ENCODE measurements around the gene SEC14L2. TPM values are rescaled to one million over a fixed set of nuclear protein-coding genes. Genes with fewer than 3 reads are reported as not detected.

SEC14L2 gene
- total and polyA plus RNA-seq, 4 donors = 6.5 to 110 (median 49.6) TPM

GRCh38 chr22:30413001-30413400 is 16.2 kb downstream of the SEC14L2 start:
- 94% methylated on average over 4 of the region's 4 CpGs for WGBS
- H3K4me3 ChIP-seq (ENCODE audit: low read depth in 1 of 3, low read length in 3 of 3) = no peak overlapping the region
- no peak for TF ChIP-seq SP1 (IDR thresholded peaks at IDR 0.05)
- no peak for TF ChIP-seq JUND (IDR thresholded peaks at IDR 0.05)
- no peak for TF ChIP-seq RAD21 (IDR thresholded peaks at IDR 0.05)
- no peak for TF ChIP-seq RXRA (IDR thresholded peaks at IDR 0.05)
- no peak for TF ChIP-seq HNF4A (conservative IDR thresholded peaks at IDR 0.05)
- no peak for TF ChIP-seq YY1 (IDR thresholded peaks at IDR 0.05)
- no peak for DNase-seq (ENCODE audit: low spot score)
- no peaks in the 10 kb centered on the region for H3K27me3 ChIP-seq (ENCODE audit: control insufficient read depth in 4 of 4, insufficient read depth in 4 of 4, low read length in 3 of 4)
- peak overlapping the region in 1 of 2 donors; percentile 30 for H3K27ac ChIP-seq (ENCODE audit: low read depth in 1 of 2, low read length in 2 of 2)
- H3K4me1 ChIP-seq (ENCODE audit: control insufficient read depth in 4 of 4, insufficient read depth in 4 of 4, low read length in 3 of 4) = peaks cover 6 to 79% (median 65%) of the 10 kb centered on the region in 4 donors
- H3K9ac ChIP-seq (ENCODE audit: low read depth in 1 of 2, low read length in 2 of 2) = no peak overlapping the region
- H3K9me3 ChIP-seq (ENCODE audit: control insufficient read depth in 4 of 4, low read length in 3 of 4) = no peaks in the 10 kb centered on the region
- peaks cover 5 to 81% (median 53%) of the 10 kb centered on the region in 4 donors for H3K36me3 ChIP-seq (ENCODE audit: control insufficient read depth in 4 of 4, insufficient read depth in 3 of 4, low read depth in 1 of 4, low read length in 3 of 4)

DNA sequence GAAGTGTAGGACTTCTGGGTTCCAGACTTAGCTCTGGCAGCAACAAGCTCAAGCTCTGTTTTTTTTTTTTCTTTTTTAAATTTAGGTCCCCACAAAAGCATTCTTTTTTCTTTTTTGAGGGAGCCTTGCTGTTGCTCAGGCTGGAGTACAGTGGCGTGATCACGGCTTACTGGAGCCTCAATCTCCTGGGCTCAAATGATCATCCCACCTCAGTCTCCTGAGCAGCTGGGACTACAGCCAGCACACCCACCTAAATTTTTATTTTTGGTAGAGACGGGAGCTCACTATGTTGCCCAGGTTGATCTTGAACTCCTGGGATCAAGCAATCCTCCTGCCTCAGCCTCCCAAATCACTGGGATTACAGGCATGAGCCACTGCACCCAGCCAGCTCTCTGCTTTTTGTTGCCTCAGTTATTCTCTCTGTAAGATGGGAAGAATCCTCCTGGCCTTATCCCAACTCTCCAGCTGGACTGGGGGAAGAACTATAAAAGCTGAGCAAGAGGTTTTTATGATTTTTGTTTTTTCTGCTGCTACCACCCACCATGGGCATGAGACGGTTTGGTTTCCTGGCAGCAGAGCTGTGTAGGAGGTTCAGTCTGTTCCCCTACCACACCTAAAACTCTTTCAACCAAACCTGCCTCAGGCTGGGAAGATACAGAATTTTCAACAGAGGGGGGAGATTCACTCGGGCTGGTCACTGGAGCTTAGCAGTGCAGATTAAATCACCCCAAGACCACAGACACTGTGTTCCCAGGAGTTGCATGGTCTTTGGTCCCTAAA is 17.1 kb downstream of the SEC14L2 start:
- Histone ChIP-seq H3K9ac (ENCODE audit: low read depth in 1 of 2, low read length in 2 of 2) (no peak overlapping the region), H3K27me3 (ENCODE audit: control insufficient read depth in 4 of 4, insufficient read depth in 4 of 4, low read length in 3 of 4) (no peaks in the 10 kb centered on the region), H3K9me3 (ENCODE audit: control insufficient read depth in 4 of 4, low read length in 3 of 4) (no peaks in the 10 kb centered on the region), H3K4me1 (ENCODE audit: control insufficient read depth in 4 of 4, insufficient read depth in 4 of 4, low read length in 3 of 4) (peaks cover 10 to 82% (median 68%) of the 10 kb centered on the region in 4 donors), H3K27ac (ENCODE audit: low read depth in 1 of 2, low read length in 2 of 2) (no peak overlapping the region), H3K36me3 (ENCODE audit: control insufficient read depth in 4 of 4, insufficient read depth in 3 of 4, low read depth in 1 of 4, low read length in 3 of 4) (peaks cover 5 to 79% (median 44%) of the 10 kb centered on the region in 4 donors), H3K4me3 (ENCODE audit: low read depth in 1 of 3, low read length in 3 of 3) (no peak overlapping the region)
- no peak for TF ChIP-seq FOXA2 (IDR thresholded peaks at IDR 0.05)
- no peak for TF ChIP-seq TAF1 (conservative IDR thresholded peaks at IDR 0.05)
- no peak for TF ChIP-seq NR2F2 (IDR thresholded peaks at IDR 0.05)
- TF ChIP-seq YY1 (IDR thresholded peaks at IDR 0.05) = no peak
- TF ChIP-seq, protein P1, sequence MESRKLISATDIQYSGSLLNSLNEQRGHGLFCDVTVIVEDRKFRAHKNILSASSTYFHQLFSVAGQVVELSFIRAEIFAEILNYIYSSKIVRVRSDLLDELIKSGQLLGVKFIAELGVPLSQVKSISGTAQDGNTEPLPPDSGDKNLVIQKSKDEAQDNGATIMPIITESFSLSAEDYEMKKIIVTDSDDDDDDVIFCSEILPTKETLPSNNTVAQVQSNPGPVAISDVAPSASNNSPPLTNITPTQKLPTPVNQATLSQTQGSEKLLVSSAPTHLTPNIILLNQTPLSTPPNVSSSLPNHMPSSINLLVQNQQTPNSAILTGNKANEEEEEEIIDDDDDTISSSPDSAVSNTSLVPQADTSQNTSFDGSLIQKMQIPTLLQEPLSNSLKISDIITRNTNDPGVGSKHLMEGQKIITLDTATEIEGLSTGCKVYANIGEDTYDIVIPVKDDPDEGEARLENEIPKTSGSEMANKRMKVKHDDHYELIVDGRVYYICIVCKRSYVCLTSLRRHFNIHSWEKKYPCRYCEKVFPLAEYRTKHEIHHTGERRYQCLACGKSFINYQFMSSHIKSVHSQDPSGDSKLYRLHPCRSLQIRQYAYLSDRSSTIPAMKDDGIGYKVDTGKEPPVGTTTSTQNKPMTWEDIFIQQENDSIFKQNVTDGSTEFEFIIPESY (IDR thresholded peaks at IDR 0.05) = no peak
- TF ChIP-seq EGR1 (IDR thresholded peaks at IDR 0.05; ENCODE audit: low read depth in 2 of 2) = no peak
- TF ChIP-seq SP1 (IDR thresholded peaks at IDR 0.05) = no peak
- no peak for TF ChIP-seq FOXA1 (IDR thresholded peaks at IDR 0.05)
- no peak for TF ChIP-seq HNF4G (IDR thresholded peaks at IDR 0.05)
- no peak for TF ChIP-seq HNF4A (conservative IDR thresholded peaks at IDR 0.05)
- no peak for TF ChIP-seq RAD21 (IDR thresholded peaks at IDR 0.05)
- TF ChIP-seq ATF3 (IDR thresholded peaks at IDR 0.05) = no peak
- no peak for TF ChIP-seq RXRA (IDR thresholded peaks at IDR 0.05)
- no peak for TF ChIP-seq CTCF (IDR thresholded peaks at IDR 0.05; ENCODE audit: low read depth, low read length, missing input control)
- no peak for TF ChIP-seq JUND (IDR thresholded peaks at IDR 0.05)
- no peak for TF ChIP-seq GABPA (IDR thresholded peaks at IDR 0.05 in 1 of 2, conservative IDR thresholded peaks at IDR 0.05 in 1 of 2)
- no peak for DNase-seq (ENCODE audit: low spot score)
- 85% methylated on average over 5 of the region's 5 CpGs for WGBS
